ENCODE results near the gene CELSR3. TPM values are rescaled to one million over a fixed set of nuclear protein-coding genes. Genes with fewer than 3 reads are reported as not detected.

Gene CELSR3
- total and polyA plus RNA-seq, 4 donors, result 0.16 to 0.37 (median 0.26) TPM

DNA sequence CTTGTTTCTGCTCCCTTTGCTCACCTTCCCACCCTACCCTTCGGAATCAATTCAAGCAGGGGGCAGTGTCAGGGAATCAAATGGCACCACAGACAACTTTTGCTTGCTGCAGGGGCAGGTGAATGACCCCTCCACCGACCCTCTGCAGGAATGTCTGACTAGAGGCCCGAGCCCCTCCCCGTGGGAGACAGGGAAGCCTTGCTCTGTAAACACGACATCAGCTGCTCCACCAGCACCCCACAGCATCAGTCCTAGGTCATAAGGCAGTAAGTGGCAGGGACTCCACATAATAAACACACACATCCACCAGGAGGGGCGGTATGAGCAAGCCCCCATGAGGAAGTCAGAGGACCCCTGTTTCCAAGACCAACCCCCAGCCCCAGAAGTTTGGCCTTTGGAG is 25.4 kb downstream of the CELSR3 start:
- H3K27ac ChIP-seq (ENCODE audit: low read depth in 1 of 2, low read length in 2 of 2), result no peak overlapping the region
- peaks cover 0 to 3% (median 1%) of the 10 kb centered on the region in 4 donors for H3K36me3 ChIP-seq (ENCODE audit: control insufficient read depth in 4 of 4, insufficient read depth in 3 of 4, low read depth in 1 of 4, low read length in 3 of 4)
- no peak overlapping the region for H3K9ac ChIP-seq (ENCODE audit: low read depth in 1 of 2, low read length in 2 of 2)
- H3K9me3 ChIP-seq (ENCODE audit: control insufficient read depth in 4 of 4, low read length in 3 of 4), result no peaks in the 10 kb centered on the region
- H3K4me3 ChIP-seq (ENCODE audit: low read depth in 1 of 3, low read length in 3 of 3), result no peak overlapping the region
- TF ChIP-seq YY1 (IDR thresholded peaks at IDR 0.05) (no peak), RAD21 (IDR thresholded peaks at IDR 0.05) (no peak), JUND (IDR thresholded peaks at IDR 0.05) (no peak)
- TF ChIP-seq, protein P1, sequence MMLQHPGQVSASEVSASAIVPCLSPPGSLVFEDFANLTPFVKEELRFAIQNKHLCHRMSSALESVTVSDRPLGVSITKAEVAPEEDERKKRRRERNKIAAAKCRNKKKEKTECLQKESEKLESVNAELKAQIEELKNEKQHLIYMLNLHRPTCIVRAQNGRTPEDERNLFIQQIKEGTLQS (IDR thresholded peaks at IDR 0.05), result no peak
- TF ChIP-seq, protein P2, sequence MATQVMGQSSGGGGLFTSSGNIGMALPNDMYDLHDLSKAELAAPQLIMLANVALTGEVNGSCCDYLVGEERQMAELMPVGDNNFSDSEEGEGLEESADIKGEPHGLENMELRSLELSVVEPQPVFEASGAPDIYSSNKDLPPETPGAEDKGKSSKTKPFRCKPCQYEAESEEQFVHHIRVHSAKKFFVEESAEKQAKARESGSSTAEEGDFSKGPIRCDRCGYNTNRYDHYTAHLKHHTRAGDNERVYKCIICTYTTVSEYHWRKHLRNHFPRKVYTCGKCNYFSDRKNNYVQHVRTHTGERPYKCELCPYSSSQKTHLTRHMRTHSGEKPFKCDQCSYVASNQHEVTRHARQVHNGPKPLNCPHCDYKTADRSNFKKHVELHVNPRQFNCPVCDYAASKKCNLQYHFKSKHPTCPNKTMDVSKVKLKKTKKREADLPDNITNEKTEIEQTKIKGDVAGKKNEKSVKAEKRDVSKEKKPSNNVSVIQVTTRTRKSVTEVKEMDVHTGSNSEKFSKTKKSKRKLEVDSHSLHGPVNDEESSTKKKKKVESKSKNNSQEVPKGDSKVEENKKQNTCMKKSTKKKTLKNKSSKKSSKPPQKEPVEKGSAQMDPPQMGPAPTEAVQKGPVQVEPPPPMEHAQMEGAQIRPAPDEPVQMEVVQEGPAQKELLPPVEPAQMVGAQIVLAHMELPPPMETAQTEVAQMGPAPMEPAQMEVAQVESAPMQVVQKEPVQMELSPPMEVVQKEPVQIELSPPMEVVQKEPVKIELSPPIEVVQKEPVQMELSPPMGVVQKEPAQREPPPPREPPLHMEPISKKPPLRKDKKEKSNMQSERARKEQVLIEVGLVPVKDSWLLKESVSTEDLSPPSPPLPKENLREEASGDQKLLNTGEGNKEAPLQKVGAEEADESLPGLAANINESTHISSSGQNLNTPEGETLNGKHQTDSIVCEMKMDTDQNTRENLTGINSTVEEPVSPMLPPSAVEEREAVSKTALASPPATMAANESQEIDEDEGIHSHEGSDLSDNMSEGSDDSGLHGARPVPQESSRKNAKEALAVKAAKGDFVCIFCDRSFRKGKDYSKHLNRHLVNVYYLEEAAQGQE (IDR thresholded peaks at IDR 0.05), result no peak
- TF ChIP-seq, protein P3, sequence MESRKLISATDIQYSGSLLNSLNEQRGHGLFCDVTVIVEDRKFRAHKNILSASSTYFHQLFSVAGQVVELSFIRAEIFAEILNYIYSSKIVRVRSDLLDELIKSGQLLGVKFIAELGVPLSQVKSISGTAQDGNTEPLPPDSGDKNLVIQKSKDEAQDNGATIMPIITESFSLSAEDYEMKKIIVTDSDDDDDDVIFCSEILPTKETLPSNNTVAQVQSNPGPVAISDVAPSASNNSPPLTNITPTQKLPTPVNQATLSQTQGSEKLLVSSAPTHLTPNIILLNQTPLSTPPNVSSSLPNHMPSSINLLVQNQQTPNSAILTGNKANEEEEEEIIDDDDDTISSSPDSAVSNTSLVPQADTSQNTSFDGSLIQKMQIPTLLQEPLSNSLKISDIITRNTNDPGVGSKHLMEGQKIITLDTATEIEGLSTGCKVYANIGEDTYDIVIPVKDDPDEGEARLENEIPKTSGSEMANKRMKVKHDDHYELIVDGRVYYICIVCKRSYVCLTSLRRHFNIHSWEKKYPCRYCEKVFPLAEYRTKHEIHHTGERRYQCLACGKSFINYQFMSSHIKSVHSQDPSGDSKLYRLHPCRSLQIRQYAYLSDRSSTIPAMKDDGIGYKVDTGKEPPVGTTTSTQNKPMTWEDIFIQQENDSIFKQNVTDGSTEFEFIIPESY (IDR thresholded peaks at IDR 0.05), result no peak
- DNase-seq (ENCODE audit: low spot score), result no peak
- H3K4me1 ChIP-seq (ENCODE audit: control insufficient read depth in 4 of 4, insufficient read depth in 4 of 4, low read length in 3 of 4), result peaks cover 5 to 28% (median 16%) of the 10 kb centered on the region in 4 donors
- no peaks in the 10 kb centered on the region for H3K27me3 ChIP-seq (ENCODE audit: control insufficient read depth in 4 of 4, insufficient read depth in 4 of 4, low read length in 3 of 4)
- 69% methylated on average over 6 of the region's 6 CpGs for WGBS

DNA sequence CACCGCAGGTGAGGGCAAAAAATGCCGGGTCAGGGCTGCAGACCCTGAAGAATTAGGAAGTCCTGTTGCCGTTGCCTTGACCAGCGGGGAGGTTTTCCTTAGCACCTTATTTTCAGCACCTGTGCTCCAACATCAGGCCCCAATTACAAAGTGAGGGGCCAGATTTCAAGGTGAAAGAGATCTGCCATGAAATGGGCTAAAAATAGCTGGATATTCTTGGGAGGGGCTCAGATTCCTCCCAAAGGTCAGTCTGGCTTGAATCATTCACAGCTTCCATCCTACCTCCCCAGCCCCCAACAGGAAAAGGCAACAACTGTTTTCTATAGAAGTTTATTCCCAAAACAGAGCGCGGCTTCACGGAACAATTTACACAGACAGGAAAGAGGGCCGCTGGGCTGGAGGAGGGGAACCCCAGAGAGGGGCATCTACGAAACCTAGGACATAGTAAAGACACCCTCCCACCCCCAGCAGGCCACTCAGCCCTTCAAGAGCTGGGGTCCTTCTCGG is 26.5 kb downstream of the CELSR3 start:
- no peak for DNase-seq (ENCODE audit: low spot score)
- peak overlapping the region in 2 of 3 donors; percentile 74 to 84 for H3K4me3 ChIP-seq (ENCODE audit: low read depth in 1 of 3, low read length in 3 of 3)
- H3K27me3 ChIP-seq (ENCODE audit: control insufficient read depth in 4 of 4, insufficient read depth in 4 of 4, low read length in 3 of 4), result no peaks in the 10 kb centered on the region
- no peak overlapping the region for H3K9ac ChIP-seq (ENCODE audit: low read depth in 1 of 2, low read length in 2 of 2)
- 60% methylated on average over 10 of the region's 10 CpGs for WGBS
- H3K27ac ChIP-seq (ENCODE audit: low read depth in 1 of 2, low read length in 2 of 2), result no peak overlapping the region
- H3K4me1 ChIP-seq (ENCODE audit: control insufficient read depth in 4 of 4, insufficient read depth in 4 of 4, low read length in 3 of 4), result peaks cover 5 to 28% (median 16%) of the 10 kb centered on the region in 4 donors
- TF ChIP-seq, protein P1 (IDR thresholded peaks at IDR 0.05), result no peak
- no peak for TF ChIP-seq GABPA (IDR thresholded peaks at IDR 0.05 in 1 of 2, conservative IDR thresholded peaks at IDR 0.05 in 1 of 2)
- TF ChIP-seq JUND (IDR thresholded peaks at IDR 0.05), result no peak
- TF ChIP-seq, protein P3 (IDR thresholded peaks at IDR 0.05), result no peak
- no peak for TF ChIP-seq SP1 (IDR thresholded peaks at IDR 0.05)
- TF ChIP-seq, protein P2 (IDR thresholded peaks at IDR 0.05), result no peak
- TF ChIP-seq YY1 (IDR thresholded peaks at IDR 0.05), result no peak
- no peak for TF ChIP-seq RAD21 (IDR thresholded peaks at IDR 0.05)
- no peak for TF ChIP-seq HNF4G (IDR thresholded peaks at IDR 0.05)
- no peak for TF ChIP-seq FOXA1 (IDR thresholded peaks at IDR 0.05)
- TF ChIP-seq, protein P4, sequence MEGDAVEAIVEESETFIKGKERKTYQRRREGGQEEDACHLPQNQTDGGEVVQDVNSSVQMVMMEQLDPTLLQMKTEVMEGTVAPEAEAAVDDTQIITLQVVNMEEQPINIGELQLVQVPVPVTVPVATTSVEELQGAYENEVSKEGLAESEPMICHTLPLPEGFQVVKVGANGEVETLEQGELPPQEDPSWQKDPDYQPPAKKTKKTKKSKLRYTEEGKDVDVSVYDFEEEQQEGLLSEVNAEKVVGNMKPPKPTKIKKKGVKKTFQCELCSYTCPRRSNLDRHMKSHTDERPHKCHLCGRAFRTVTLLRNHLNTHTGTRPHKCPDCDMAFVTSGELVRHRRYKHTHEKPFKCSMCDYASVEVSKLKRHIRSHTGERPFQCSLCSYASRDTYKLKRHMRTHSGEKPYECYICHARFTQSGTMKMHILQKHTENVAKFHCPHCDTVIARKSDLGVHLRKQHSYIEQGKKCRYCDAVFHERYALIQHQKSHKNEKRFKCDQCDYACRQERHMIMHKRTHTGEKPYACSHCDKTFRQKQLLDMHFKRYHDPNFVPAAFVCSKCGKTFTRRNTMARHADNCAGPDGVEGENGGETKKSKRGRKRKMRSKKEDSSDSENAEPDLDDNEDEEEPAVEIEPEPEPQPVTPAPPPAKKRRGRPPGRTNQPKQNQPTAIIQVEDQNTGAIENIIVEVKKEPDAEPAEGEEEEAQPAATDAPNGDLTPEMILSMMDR (IDR thresholded peaks at IDR 0.05; ENCODE audit: low read depth, low read length, missing input control), result no peak
- TF ChIP-seq NR2F2 (IDR thresholded peaks at IDR 0.05), result no peak
- H3K36me3 ChIP-seq (ENCODE audit: control insufficient read depth in 4 of 4, insufficient read depth in 3 of 4, low read depth in 1 of 4, low read length in 3 of 4), result peaks cover 0 to 6% (median 1%) of the 10 kb centered on the region in 4 donors
- H3K9me3 ChIP-seq (ENCODE audit: control insufficient read depth in 4 of 4, low read length in 3 of 4), result no peaks in the 10 kb centered on the region
